ACHN (cell line): ENCODE results near the gene ABHD8.
"Not testable (repeated sequence)": the region's sequence is repeated elsewhere in the genome, so short reads cannot be mapped to it uniquely, and the experiment has no call there.

Experiments
- DNase-seq: peaks from one replicate; pipeline ENCODE4 v3.0.0-alpha.2; 2015
- in situ Hi-C: cut with HindIII; loops from 2 replicates; pipeline ENCODE4 v1.10.0; 2017; ENCODE audit warnings: low sequenced_read_pairs, low pct_ligation_motif_present, low pct_unique_long_range_greater_than_20kb

The ABHD8 gene

DNA sequence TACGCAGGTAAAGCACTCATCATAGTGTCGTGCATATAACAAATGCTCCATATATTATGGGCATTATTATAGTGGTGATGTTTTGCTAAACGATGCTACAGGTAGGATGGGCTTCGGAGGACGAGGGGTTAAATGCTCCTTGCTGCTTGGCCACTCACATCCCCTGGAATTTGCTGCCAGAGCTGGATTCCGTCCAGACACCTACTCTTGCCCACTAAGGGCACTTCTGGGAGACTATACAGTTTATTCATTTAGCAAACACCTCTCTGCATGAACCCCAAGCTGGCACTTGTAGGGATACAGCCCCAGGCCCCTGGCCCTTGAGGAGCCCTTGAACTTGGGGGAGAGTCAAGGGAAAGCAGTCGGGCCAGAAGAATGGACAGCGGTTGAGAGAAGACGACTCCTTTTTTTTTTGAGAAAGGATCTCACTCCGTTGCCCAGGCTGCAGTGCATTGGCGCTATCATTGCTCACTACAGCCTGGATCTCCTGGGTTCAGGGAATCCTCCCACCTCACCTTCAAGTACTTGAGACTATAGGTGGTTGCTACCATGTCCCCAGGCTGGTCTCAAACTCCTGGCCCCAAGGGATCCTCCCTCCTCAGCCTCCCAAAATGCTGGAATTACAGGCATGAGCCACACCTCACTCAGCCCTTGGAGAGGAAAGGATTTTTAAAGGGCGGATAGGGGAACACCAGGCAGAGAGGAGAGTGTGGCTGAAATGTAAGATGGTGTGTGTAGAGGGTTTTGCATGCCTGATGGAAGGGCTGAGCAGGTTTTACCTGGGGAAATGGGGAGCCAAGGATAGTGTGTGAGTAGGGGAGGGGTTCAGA lies 1.4 kb upstream of the ABHD8 start:
- in situ Hi-C loops = no loop called here
- DNase-seq = peak; percentile 22

DNA sequence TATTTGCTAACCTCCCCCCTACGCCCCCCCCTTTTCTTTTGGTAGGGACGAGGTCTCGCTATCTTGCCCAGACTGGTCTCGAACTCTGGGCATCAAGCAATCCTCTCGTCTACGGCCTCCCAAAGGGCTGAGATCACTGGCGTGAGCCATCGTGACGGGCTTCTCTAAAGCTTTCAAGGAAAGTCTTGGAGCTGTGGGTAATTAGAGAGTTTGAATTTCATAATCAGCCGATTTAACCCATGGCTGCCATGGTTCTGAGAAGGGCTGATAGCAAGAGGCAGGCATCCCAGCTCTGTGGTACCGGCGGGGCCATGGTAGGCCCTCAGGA lies 679 bp upstream of the ABHD8 start:
- in situ Hi-C loops = no loop called here
- no peak for DNase-seq

DNA sequence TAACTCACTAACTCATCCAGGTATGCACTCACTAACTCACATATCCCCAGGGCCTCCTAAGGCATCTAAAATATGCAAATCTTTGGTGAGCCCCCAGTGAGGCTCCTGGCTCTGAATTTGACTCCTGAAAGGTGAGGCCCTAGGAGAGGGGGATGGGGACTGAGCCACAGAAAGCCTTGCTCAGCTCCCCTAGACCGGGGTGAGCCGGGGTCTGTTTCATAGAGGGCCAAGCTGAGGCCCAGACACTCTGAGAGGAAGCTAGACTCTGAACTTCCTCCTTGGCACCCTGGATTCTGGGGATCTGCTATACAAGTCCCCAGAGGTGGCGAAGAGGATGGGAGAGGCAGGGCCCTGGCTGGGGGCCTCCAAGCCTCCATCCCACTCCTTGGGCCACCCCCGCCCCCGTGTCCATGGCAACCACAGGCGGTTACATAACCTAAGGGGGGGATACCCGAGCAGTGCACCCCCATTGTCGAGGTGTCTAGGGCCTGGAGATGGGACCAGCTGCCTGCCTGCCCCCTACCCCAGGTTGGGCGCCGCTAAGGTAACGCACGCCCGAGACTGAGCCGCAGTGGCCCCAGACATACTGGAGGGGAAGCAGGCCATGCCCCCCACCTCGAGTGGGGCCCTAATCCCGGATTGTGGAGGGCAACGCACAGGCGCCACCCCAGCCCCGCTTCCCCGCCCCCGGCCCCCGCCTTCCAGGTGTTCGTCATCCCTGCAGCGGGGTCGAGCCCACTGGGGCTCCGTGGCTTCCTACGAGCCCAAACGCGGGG lies 646 bp downstream of the ABHD8 start:
- in situ Hi-C loops = no loop called here
- DNase-seq = no peak

DNA sequence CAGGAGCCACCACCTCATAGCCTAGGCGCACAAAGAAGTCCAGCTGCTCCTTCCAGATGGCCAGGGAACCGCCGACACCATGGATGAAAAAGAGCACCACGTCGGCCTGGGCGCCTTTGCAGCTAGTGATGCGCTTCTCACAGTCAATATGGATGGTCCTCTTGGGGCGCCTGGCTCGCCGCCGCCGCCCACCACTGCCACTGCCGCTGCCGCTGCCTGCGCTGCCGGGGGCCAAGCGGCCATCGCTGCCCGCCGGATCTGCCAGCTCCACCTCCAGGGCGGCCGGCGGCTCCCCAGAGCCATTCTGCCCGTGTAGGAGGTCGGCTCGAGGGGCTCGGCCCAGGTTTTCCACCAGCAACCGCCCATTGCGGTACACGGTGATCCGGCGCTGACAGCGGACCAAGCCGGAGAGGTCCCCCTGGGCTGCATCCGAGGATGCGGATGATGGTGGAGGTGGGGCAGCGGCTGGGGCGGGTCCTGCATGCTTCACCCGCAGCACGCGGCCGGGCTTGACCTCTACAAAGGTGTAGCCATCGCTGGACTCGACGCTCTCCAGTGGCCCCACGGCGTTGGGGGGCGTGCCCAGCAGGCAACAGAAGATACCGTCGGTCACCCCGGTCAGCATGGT lies 2.1 kb downstream of the ABHD8 start:
- DNase-seq = no peak
- in situ Hi-C loops = no loop called here

DNA sequence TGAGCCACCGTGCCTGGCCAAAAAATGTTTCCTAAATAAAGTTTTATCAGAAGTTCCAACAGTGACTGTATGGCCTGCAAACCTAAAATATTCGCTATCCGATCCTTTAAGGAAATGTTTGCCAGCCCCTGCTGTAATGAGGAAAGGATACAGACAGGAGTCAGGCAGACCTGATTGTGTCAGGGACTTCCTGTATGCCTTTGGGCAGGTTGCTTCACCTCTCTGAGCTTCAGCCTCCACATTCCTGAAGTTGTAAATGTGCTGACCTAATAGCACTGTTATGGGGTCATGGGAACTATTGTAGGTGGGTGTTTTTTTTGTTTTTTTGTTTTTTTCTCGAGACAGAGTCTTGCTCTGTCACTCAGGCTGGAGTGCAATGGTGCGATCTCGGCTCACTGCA lies 6.2 kb downstream of the ABHD8 start:
- in situ Hi-C loops = no loop called here
- no peak for DNase-seq

DNA sequence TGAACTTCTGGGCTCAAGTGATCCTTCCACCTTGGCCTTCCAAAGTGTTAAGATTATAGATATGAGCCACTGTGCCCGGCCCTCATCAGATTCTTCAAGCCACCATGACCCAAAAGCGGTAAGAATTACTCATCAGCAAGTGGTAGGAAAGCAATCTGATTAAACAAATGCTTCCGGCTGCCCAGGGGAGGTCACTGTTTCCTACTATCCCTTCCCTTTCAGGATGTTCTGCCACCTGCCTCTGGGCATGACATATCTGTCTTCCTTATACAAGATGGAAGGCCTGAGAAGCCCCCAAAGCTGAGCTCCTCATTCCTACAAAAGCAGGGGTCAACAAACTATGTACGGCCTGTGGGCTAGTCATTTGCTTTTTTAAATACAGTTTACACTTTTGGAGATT lies 7.0 kb downstream of the ABHD8 start:
- in situ Hi-C loops = no loop called here
- peak; percentile 24 for DNase-seq

DNA sequence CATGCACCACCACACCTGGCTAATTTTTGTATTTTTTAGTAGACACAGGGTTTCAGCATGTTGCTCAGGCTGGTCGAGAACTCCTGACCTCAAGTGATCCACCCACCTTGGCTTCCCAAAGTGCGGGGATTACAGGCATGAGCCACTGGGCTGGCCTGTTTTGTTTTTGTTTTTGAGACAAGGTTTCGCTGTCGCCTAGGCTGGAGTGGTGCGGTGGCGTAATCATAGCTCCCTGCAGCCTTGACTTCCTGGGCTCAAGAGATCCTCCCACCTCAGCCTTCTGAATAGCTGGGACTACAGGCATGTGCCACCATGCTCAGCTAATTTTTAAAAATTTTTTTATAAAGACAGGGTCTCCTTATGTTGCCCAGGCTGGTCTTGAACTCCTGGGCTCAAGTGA lies 7.7 kb downstream of the ABHD8 start:
- in situ Hi-C loops, DNase-seq: not testable (repeated sequence)

DNA sequence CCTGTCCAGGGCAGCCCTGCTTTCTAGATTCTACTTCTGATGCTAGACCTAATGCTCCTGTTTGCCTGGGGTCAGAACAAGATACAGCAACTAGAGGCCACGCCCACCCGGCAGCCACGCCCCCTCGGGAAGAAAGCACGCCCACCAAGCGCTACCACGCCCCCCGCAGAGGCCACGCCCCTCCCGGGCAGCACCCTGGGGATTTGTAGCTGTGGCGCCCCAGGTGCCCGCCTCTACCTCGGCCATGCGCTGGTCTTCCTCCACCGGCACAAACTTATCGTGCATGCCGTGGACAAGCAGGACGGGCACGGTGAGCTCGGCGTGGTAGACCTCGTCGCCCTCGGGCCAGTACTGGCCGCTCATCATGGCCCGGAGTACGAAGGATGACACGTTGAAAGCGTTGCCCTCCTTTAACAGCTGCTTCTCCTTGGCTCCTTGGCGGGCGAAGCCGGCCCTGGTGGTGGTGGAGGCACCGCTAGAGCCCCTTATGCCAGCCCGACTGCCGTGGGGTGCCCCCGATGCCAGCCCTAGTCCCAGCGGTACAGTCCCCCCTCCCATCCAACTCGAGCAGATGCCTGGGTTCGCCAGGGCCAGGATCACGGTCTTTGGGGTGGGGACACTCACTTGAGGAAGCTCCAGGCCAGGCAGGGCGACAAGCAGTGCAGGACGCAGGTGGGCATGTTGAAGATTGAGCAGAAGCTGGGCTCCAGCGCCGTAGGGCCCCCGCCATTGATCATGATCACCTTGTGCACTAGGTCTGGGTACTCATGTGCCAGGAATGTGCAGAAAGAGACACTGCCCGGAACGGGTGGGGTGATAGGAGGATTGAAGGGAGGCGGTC lies 9.0 kb downstream of the ABHD8 start:
- in situ Hi-C loops = no loop called here
- DNase-seq = no peak

DNA sequence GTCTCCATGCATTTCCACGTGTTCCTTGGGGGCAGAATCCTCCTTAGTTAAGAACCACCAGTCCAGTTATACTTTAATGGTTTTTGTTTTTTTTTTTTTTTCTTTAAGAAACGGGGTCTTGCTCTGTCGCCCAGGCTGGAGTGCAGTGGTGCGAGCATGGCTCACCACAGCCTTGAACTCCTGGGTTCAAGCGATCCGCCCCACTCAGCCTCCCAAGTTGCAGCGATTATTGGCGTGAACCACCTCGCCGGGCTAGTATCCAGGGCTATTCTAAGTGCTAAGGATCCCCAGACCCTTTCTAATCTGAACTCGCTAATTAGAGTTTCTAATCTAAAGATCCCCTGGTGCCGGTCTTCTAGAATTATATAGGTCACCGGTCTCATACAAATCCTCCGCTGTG lies 9.6 kb downstream of the ABHD8 start:
- no peak for DNase-seq
- in situ Hi-C loops = no loop called here

DNA sequence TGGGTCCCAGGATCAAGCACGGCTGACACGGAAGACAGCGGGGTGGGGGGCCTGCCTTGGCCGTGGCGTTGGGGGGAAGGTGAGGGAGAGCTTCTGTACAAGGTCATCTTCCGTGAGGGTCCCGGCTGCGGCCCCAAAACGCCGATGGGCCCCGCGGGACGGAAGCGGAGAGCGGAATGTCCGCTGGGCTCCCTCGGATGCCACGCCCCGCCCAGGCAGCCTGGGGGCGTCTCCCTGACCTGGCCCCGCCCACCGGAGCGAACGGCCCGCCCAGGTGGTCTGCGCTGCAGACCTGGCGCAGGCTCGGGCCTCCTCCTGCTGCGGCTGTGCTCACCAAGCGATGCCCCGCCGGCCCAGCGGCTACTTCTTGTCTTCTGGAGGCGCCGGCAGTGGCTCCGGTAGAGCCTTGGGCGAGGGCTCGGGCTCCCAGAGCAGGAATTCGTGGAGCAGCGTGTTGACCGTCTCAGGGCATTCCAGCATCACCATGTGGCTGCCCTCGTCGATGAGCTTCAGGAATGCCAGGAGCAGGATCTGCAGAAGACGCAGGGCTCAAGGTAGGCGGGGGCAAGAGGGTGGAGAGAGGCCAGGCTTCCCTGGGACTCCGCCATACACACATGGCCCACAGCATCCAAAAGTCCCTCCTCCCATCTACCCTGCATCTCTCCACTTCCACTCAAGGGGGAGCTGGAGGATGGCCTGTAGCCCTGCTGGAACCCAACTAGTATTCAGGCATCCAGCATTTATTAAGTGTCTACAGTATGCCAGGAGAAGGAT lies 10.7 kb downstream of the ABHD8 start:
- in situ Hi-C loops = no loop called here
- peak; percentile 85 for DNase-seq

DNA sequence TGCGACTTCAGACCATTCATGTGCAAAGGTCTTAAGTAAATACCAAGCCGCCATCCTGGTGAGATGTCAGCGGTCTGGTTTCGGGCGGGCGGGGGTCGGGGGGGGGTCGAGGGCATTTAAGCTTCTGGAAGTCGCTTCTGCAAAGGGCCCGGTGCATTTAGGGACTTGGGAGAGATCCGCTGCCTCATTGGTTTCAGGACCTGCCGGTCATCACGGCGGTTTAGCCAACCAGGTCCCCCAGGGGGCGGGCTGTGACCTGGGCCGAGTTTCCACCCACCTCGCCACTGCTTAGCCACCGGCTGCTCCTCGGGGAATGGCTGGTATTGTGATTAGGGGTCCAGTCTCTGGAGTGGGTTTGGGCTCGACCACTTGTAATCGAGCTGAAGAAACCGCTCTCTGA lies 13.7 kb downstream of the ABHD8 start:
- DNase-seq = no peak
- in situ Hi-C loops = no loop called here

DNA sequence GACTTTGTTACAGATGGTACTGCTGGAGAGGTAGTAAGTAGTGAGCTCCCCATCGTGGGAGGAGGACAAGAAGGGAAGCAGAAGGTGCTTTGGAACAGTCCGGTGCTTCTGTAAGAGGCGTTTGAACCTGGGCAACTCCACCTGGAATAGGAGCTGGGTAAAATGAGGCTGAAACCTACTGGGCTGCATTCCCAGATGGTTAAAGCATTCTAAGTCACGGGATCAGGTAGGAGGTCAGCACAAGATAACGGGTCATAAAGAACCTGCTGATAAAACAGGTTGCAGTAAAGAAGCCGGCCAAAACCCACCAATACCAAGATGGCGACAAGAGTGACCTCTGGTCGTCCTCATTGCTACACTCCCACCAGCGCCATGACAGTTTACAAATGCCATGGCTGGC lies 16.5 kb downstream of the ABHD8 start:
- in situ Hi-C loops = no loop called here
- no peak for DNase-seq

DNA sequence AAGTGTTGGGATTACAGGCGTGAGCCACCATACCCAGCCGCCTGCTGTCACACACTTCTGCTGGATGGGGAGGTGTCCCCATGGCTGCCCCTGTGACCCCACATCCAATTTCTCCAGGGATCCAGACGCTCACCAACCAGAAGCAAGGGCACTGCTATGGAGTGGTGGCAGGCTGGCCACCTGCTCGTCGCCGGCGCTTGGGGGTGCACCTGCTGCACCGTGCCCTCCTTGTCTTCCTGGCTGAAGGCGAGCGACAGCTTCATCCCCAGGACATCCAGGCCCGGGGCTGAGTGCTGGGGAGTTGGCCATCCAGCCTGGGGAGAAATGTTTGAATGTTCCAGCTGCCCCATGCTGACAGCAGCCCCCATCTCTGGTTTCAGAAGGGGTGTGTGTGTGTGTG lies 17.0 kb downstream of the ABHD8 start:
- in situ Hi-C loops = no loop called here
- no peak for DNase-seq

DNA sequence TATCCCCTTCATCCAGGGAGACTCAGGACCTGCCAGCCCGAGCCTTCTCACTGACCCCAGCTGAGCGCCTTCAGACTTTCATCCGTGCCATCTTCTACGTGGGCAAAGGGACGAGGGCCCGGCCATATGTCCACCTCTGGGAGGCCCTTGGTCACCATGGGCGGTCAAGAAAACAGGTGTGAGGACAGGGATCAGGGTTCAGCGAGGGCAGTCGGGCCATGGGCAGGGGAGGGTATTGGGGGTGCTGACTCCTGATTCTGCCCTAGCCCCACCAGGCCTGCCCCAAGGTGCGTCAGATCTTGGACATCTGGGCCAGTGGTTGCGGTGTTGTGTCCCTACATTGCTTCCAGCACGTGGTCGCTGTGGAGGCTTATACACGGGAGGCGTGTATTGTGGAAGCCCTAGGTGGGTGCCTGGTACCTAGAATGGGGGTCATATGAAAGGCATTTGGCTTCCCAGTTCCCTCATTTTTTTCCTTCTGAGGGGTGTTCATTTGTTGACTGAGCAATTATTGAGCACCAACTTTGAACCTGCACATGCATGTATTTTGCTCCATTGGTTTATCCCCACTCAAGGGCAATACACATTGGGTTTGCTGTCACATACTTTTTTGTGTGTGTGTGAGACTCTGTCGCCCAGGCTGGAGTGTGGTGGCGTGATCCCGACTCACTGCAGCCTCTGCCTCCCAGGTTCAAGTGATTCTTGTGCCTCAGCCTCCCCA lies 17.6 kb downstream of the ABHD8 start:
- in situ Hi-C loops = no loop called here
- DNase-seq = no peak

DNA sequence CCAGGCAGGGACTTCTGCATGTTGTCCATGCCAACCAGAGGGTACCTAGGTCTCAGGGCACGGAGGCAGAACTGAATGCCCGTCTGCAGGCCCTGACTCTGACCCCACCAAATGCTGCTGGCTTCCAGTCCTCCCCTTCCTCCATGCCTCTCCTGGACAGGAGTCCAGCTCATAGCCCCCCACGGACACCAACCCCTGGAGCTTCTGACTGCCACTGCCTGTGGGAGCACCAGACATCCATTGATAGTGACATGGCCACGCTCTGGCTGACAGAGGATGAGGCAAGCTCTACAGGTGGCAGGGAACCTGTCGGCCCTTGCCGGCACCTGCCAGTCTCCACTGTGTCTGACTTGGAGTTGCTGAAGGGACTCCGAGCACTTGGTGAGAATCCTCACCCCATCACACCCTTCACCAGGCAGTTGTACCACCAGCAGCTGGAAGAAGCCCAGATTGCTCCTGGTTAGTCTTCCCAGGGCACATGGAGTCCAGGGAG lies 19.7 kb downstream of the ABHD8 start:
- no peak for DNase-seq
- in situ Hi-C loops = no loop called here

DNA sequence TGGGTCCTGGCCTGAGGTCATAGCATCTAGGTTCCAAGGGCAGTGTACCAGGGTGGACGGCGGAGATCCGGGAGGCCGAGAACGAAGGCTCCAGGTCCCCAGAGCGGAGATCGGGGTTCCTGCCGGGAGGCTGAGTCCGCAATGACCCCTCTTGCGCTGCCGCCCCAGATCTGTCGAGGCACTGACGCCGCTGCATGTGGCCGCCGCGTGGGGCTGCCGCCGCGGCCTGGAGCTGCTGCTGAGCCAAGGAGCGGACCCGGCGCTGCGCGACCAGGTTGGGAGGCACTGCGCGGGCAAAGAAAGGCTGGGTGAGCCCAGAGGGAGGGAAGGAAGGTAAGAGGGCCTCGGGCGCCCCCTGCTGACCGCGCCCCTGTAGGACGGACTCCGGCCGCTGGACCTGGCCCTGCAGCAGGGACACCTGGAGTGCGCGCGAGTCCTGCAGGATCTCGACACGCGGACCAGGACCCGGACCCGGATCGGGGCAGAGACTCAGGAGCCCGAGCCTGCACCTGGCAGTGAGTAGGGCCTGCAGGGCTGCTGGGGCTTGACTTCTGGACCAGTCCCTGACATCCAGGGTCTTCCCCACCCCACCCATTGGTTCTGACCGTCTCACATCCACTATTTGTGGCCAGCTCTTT lies 20.6 kb downstream of the ABHD8 start:
- in situ Hi-C loops = no loop called here
- peak; percentile 81 for DNase-seq
